ENCODE data around the gene OTOG.

Gene OTOG

DNA sequence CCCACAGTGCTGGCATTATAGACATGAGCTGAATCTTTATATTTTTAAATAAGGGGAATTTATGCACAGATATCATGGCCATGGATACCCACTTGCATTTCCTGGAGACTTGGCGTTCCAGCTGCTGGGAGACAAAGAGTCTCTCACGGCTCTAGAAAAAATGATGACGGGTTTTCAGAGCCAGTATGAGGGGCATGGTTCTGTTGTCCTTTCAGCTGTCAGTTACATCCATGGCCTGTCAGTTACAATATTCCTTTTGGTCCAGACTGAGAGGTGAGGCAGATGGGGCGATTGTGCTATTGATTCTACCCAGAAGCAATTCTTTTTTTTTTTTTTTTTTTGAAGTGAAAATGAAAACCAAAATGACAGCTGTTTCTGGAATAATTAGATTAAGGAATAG lies 32.6 kb upstream of the OTOG start:
- Histone ChIP-seq H3K9me3 (ENCODE audit: insufficient read depth, low read length) (no peaks in the 10 kb centered on the region), H3K4me2 (ENCODE audit: low read depth, low read length, poor library complexity, severe bottlenecking) (no peak overlapping the region), H3K36me3 (ENCODE audit: low read length) (no peaks in the 10 kb centered on the region), H3K27me3 (ENCODE audit: low read length) (no peaks in the 10 kb centered on the region), H3F3A (ENCODE audit: insufficient read depth) (no peaks in the 10 kb centered on the region), H3K4me3 (ENCODE audit: insufficient read depth, low read length, poor library complexity, severe bottlenecking) (no peak overlapping the region), H3K27ac (ENCODE audit: low read depth, low read length) (no peak overlapping the region), H2AFZ (ENCODE audit: low read depth, low read length, severe bottlenecking) (no peak overlapping the region), H3K9ac (ENCODE audit: low read length) (no peak overlapping the region), H3K9me2 (replicated peaks; ENCODE audit: insufficient read depth, low read length) (no peaks in the 10 kb centered on the region), H4K20me1 (ENCODE audit: low read depth, low read length) (no peaks in the 10 kb centered on the region), H3K79me2 (ENCODE audit: insufficient read depth, low read length) (no peaks in the 10 kb centered on the region)
- TF ChIP-seq, protein P1, sequence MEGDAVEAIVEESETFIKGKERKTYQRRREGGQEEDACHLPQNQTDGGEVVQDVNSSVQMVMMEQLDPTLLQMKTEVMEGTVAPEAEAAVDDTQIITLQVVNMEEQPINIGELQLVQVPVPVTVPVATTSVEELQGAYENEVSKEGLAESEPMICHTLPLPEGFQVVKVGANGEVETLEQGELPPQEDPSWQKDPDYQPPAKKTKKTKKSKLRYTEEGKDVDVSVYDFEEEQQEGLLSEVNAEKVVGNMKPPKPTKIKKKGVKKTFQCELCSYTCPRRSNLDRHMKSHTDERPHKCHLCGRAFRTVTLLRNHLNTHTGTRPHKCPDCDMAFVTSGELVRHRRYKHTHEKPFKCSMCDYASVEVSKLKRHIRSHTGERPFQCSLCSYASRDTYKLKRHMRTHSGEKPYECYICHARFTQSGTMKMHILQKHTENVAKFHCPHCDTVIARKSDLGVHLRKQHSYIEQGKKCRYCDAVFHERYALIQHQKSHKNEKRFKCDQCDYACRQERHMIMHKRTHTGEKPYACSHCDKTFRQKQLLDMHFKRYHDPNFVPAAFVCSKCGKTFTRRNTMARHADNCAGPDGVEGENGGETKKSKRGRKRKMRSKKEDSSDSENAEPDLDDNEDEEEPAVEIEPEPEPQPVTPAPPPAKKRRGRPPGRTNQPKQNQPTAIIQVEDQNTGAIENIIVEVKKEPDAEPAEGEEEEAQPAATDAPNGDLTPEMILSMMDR (IDR thresholded peaks at IDR 0.05; ENCODE audit: insufficient read depth, low read length, poor library complexity, severe bottlenecking), result no peak
- no peak for TF ChIP-seq EZH2phosphoT487 (conservative IDR thresholded peaks at IDR 0.05; ENCODE audit: low read length)

DNA sequence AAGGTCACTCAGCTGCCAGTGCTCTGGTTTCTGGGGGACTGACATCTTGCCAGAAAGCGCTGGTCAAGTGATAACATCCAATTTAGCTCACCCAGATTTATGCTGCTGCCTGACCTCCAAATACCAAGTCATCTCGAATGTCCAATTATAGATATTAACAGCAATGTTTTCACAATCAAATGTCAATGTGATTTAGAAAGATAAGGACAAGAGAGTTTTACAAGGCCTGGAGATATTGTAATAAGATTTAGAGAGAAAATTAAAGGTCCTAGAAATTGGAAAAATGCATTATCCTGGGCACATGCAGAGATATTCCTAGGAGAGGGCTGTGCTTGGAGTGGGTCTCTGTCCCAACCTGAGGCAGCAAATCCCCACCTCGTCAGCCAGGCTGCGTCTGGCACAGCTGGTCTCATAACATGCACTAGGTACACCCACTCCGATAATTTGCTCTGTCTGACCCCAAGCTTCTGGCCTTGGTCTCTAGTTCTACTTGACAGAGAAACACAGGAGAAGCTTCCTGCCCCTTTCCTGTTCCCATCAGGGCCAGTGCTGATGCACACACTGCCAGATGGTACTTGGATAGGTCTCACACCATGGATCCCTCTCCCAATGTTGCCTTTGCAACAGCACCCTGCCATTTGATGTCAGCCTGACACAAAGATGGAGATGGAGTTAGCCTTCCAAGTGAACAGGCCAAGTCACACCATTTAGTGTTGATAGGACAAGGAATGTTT lies 31.4 kb upstream of the OTOG start:
- no peaks in the 10 kb centered on the region for H3F3A ChIP-seq (ENCODE audit: insufficient read depth)
- H4K20me1 ChIP-seq (ENCODE audit: low read depth, low read length), result no peaks in the 10 kb centered on the region
- no peak overlapping the region for H3K4me2 ChIP-seq (ENCODE audit: low read depth, low read length, poor library complexity, severe bottlenecking)
- H3K27ac ChIP-seq (ENCODE audit: low read depth, low read length), result no peak overlapping the region
- TF ChIP-seq, protein P1 (IDR thresholded peaks at IDR 0.05; ENCODE audit: insufficient read depth, low read length, poor library complexity, severe bottlenecking), result no peak
- TF ChIP-seq EZH2phosphoT487 (conservative IDR thresholded peaks at IDR 0.05; ENCODE audit: low read length), result no peak
- no peaks in the 10 kb centered on the region for H3K27me3 ChIP-seq (ENCODE audit: low read length)
- H3K36me3 ChIP-seq (ENCODE audit: low read length), result no peaks in the 10 kb centered on the region
- no peaks in the 10 kb centered on the region for H3K79me2 ChIP-seq (ENCODE audit: insufficient read depth, low read length)
- no peak overlapping the region for H3K9ac ChIP-seq (ENCODE audit: low read length)
- no peak overlapping the region for H3K4me3 ChIP-seq (ENCODE audit: insufficient read depth, low read length, poor library complexity, severe bottlenecking)
- no peaks in the 10 kb centered on the region for H3K9me2 ChIP-seq (replicated peaks; ENCODE audit: insufficient read depth, low read length)
- H2AFZ ChIP-seq (ENCODE audit: low read depth, low read length, severe bottlenecking), result no peak overlapping the region
- no peaks in the 10 kb centered on the region for H3K9me3 ChIP-seq (ENCODE audit: insufficient read depth, low read length)

DNA sequence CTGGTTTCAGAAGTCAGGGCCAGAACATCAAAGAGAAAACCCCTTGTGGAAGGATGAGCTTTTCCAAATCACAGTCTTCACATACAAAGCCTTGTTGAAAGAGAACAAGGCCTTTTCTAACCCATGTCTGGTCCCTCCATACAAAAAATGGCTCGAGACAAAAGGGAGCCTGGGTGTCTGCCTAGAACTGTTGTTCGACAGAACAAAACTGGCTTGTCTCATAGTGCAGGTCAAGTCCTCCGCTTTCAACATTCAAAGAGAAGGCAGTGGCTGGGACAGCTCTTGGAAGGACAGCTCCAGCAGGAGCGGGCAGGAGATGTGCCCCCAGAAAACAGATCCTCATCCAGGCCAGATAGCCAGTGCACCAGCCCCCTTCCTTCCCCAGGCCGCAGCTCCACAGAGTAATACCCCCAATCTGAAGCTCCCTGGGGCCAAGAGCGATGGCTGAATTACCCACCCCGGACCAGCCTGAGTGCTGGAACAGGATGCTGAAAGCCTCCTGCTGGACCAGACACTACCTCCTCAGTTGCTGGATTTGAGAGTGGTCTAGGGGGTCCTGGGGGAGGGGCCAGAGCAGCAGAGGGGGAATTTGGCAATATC lies 30.4 kb upstream of the OTOG start:
- TF ChIP-seq EZH2phosphoT487 (conservative IDR thresholded peaks at IDR 0.05; ENCODE audit: low read length), result no peak
- TF ChIP-seq, protein P1 (IDR thresholded peaks at IDR 0.05; ENCODE audit: insufficient read depth, low read length, poor library complexity, severe bottlenecking), result no peak
- H3K36me3 ChIP-seq (ENCODE audit: low read length), result no peaks in the 10 kb centered on the region
- no peak overlapping the region for H2AFZ ChIP-seq (ENCODE audit: low read depth, low read length, severe bottlenecking)
- H4K20me1 ChIP-seq (ENCODE audit: low read depth, low read length), result no peaks in the 10 kb centered on the region
- no peak overlapping the region for H3K4me2 ChIP-seq (ENCODE audit: low read depth, low read length, poor library complexity, severe bottlenecking)
- no peaks in the 10 kb centered on the region for H3K27me3 ChIP-seq (ENCODE audit: low read length)
- H3K4me3 ChIP-seq (ENCODE audit: insufficient read depth, low read length, poor library complexity, severe bottlenecking), result no peak overlapping the region
- H3K9me3 ChIP-seq (ENCODE audit: insufficient read depth, low read length), result no peaks in the 10 kb centered on the region
- H3K79me2 ChIP-seq (ENCODE audit: insufficient read depth, low read length), result no peaks in the 10 kb centered on the region
- H3K27ac ChIP-seq (ENCODE audit: low read depth, low read length), result no peak overlapping the region
- no peaks in the 10 kb centered on the region for H3K9me2 ChIP-seq (replicated peaks; ENCODE audit: insufficient read depth, low read length)
- no peaks in the 10 kb centered on the region for H3F3A ChIP-seq (ENCODE audit: insufficient read depth)
- no peak overlapping the region for H3K9ac ChIP-seq (ENCODE audit: low read length)

Data from SU-DHL-6 (cell line).